Prostate gland (tissue), 2 donors: ENCODE results near the gene SCGB1D1. TPM values are rescaled to one million over a fixed set of nuclear protein-coding genes. Genes with fewer than 3 reads are reported as not detected.

Experiments
- DNase-seq: peaks from one replicate; pipeline ENCODE4 v3.0.0-alpha.2; 2019; ENCODE audit warnings: low spot score
- H3K27ac ChIP-seq, 2 donors: fragments of 200-600 bp; sonication (generic); 2 replicates each; pipeline ENCODE4 v1.5.1; 2017 to 2019
- H3K27me3 ChIP-seq: fragments of 200-600 bp; sonication (generic); replicated peaks from 2 replicates; pipeline ENCODE4 v1.5.1; 2019; ENCODE audit not compliant: insufficient read depth
- H3K36me3 ChIP-seq, 2 donors: fragments of 200-600 bp; sonication (generic); 1 replicate in 1 of 2; 2 replicates in 1 of 2; pipeline versions ENCODE4 v1.5.1 to v1.8.1; 2017 to 2019
- H3K4me1 ChIP-seq: fragments of 200-600 bp; sonication (generic); replicated peaks from 2 replicates; pipeline ENCODE4 v1.5.1; 2019
- H3K4me3 ChIP-seq, 2 donors: fragments of 200-600 bp; sonication (generic); 2 replicates each; pipeline ENCODE4 v1.5.1; 2017 to 2019
- H3K9me3 ChIP-seq: fragments of 200-600 bp; sonication (generic); 2 replicates; pipeline ENCODE4 v1.5.1; 2017
- CTCF ChIP-seq, 4 experiments: fragments of 200-600 bp in 2 of 4; fragments of 450-650 bp in 2 of 4; sonication (generic) in 2 of 4; IDR thresholded peaks; 1 replicate in 3 of 4; 2 replicates in 1 of 4; pipeline ENCODE4 v1.5.1; 2016 to 2019; ENCODE audit warnings: antibody characterized with exemption in 4 of 4, mild to moderate bottlenecking in 2 of 4, moderate library complexity in 2 of 4
- POLR2A ChIP-seq: fragments of 450-650 bp; IDR thresholded peaks from one replicate; pipeline ENCODE4 v1.6.1; 2016; ENCODE audit warnings: antibody characterized with exemption, mild to moderate bottlenecking
- POLR2AphosphoS5 ChIP-seq: sonication (generic); formaldehyde crosslinking; IDR thresholded peaks from one replicate; pipeline ENCODE4 v1.6.1; 2017; ENCODE audit warnings: antibody characterized with exemption
- WGBS: methylation state at CpG from one replicate; pipeline ENCODE4 v1.1.5; 2018; 5-methylcytosine and 5-hydroxymethylcytosine counted together
- intact Hi-C: fragments of 100-400 bp; cut with DNase I; formaldehyde crosslinking; loops from one replicate; pipeline ENCODE4 v1.14.2; 2022
- total RNA-seq, 2 donors: library from RNA; depleted of rRNA; stranded (reverse); fragments of >200 nt; gene quantifications; one replicate each; pipeline ENCODE4 v1.1.0, GENCODE V29; 2016

The SCGB1D1 gene
- total RNA-seq, 2 donors from 2014 or later = not detected

GRCh38 chr11:62217191-62217748 lies 27.3 kb downstream of the SCGB1D1 start:
- no peak overlapping the region for H3K27ac ChIP-seq
- H3K27me3 ChIP-seq = no peaks in the 10 kb centered on the region
- no peaks in the 10 kb centered on the region for H3K36me3 ChIP-seq
- H3K4me1 ChIP-seq = no peaks in the 10 kb centered on the region
- no peak overlapping the region for H3K4me3 ChIP-seq
- TF ChIP-seq CTCF (IDR thresholded peaks at IDR 0.05) = peak in 3 of 4 experiments; percentile 19 to 53 (median 42)
- TF ChIP-seq POLR2AphosphoS5 = no peak
- 36% methylated on average over 5 of the region's 5 CpGs for WGBS
- no peak for DNase-seq
- intact Hi-C loops = no loop called here
- H3K9me3 ChIP-seq = no peaks in the 10 kb centered on the region

GRCh38 chr11:62221498-62221897 lies 31.5 kb downstream of the SCGB1D1 start:
- 95% methylated on average over 3 of the region's 3 CpGs for WGBS
- Histone ChIP-seq H3K4me1 (no peaks in the 10 kb centered on the region), H3K9me3 (no peaks in the 10 kb centered on the region), H3K36me3 (no peaks in the 10 kb centered on the region), H3K27me3 (no peaks in the 10 kb centered on the region), H3K27ac (no peak overlapping the region), H3K4me3 (no peak overlapping the region)
- intact Hi-C loops = no loop called here
- DNase-seq = no peak
- no peak for TF ChIP-seq POLR2A
- no peak for TF ChIP-seq CTCF (IDR thresholded peaks at IDR 0.05)
- no peak for TF ChIP-seq POLR2AphosphoS5

- DNase-seq = no peak
- Histone ChIP-seq H3K36me3 (no peaks in the 10 kb centered on the region), H3K9me3 (no peaks in the 10 kb centered on the region), H3K27me3 (no peaks in the 10 kb centered on the region), H3K27ac (no peak overlapping the region), H3K4me3 (no peak overlapping the region), H3K4me1 (no peaks in the 10 kb centered on the region)
- TF ChIP-seq CTCF (IDR thresholded peaks at IDR 0.05) (no peak), POLR2AphosphoS5 (no peak), POLR2A (no peak)
- intact Hi-C loops = no loop called here
Observed at GRCh38 chr11:62223095-62223494, 33.1 kb downstream of the SCGB1D1 start.

GRCh38 chr11:62233730-62234129 lies 43.7 kb downstream of the SCGB1D1 start:
- TF ChIP-seq POLR2A (no peak), CTCF (IDR thresholded peaks at IDR 0.05) (peak in 2 of 4 experiments; percentile 20 to 37), POLR2AphosphoS5 (no peak)
- H3K27me3 ChIP-seq = no peaks in the 10 kb centered on the region
- H3K9me3 ChIP-seq = no peaks in the 10 kb centered on the region
- no peak overlapping the region for H3K4me3 ChIP-seq
- no peak for DNase-seq
- H3K36me3 ChIP-seq = no peaks in the 10 kb centered on the region
- intact Hi-C loops = no loop called here
- H3K4me1 ChIP-seq = peaks cover 7% of the 10 kb centered on the region
- H3K27ac ChIP-seq = no peak overlapping the region

- WGBS = 42% methylated on average over 2 of the region's 2 CpGs
- H3K4me3 ChIP-seq = no peak overlapping the region
- no peaks in the 10 kb centered on the region for H3K9me3 ChIP-seq
- no peaks in the 10 kb centered on the region for H3K27me3 ChIP-seq
- H3K27ac ChIP-seq = no peak overlapping the region
- no peak for DNase-seq
- TF ChIP-seq POLR2AphosphoS5 (peak; percentile 77), CTCF (IDR thresholded peaks at IDR 0.05) (no peak), POLR2A (no peak)
- intact Hi-C loops = no loop called here
- H3K4me1 ChIP-seq = peaks cover 7% of the 10 kb centered on the region
- no peaks in the 10 kb centered on the region for H3K36me3 ChIP-seq
Observed at GRCh38 chr11:62236187-62236586, 46.2 kb downstream of the SCGB1D1 start.
